ENCODE measurements around the gene CCDC134.

Gene CCDC134

GRCh38 chr22:41787331-41787730, 13.1 kb upstream of the CCDC134 start:
- no peak for DNase-seq (ENCODE audit: low read depth)

- no peak for DNase-seq (ENCODE audit: low read depth)
These were observed 6.6 kb upstream of the CCDC134 start for GRCh38 chr22:41793871-41794270.

- no peak for DNase-seq (ENCODE audit: low read depth)
These were observed 1.7 kb upstream of the CCDC134 start for GRCh38 chr22:41798736-41799135.

GRCh38 chr22:41799486-41800347, 762 bp upstream of the CCDC134 start:
- DNase-seq (ENCODE audit: low read depth): no peak

GRCh38 chr22:41801147-41801819, 804 bp downstream of the CCDC134 start:
- DNase-seq (ENCODE audit: low read depth): no peak

- no peak for DNase-seq (ENCODE audit: low read depth)
These were observed 1.4 kb downstream of the CCDC134 start for GRCh38 chr22:41801886-41802285.

GRCh38 chr22:41805639-41806038, 5.2 kb downstream of the CCDC134 start:
- no peak for DNase-seq (ENCODE audit: low read depth)

GRCh38 chr22:41808400-41808799, 7.9 kb downstream of the CCDC134 start:
- DNase-seq (ENCODE audit: low read depth): no peak

- DNase-seq (ENCODE audit: low read depth): no peak
These were observed 9.5 kb downstream of the CCDC134 start for GRCh38 chr22:41810022-41810421.

- DNase-seq (ENCODE audit: low read depth): no peak
These were observed 12.5 kb downstream of the CCDC134 start for GRCh38 chr22:41812805-41813545.

GRCh38 chr22:41813726-41814410, 13.4 kb downstream of the CCDC134 start:
- DNase-seq (ENCODE audit: low read depth): no peak

GRCh38 chr22:41815716-41816115, 15.2 kb downstream of the CCDC134 start:
- DNase-seq (ENCODE audit: low read depth): no peak

- DNase-seq (ENCODE audit: low read depth): no peak
These were observed 15.8 kb downstream of the CCDC134 start for GRCh38 chr22:41816241-41816640.

- DNase-seq (ENCODE audit: low read depth): no peak
These were observed 16.4 kb downstream of the CCDC134 start for GRCh38 chr22:41816871-41817270.

GRCh38 chr22:41818011-41818410, 17.5 kb downstream of the CCDC134 start:
- no peak for DNase-seq (ENCODE audit: low read depth)

- no peak for DNase-seq (ENCODE audit: low read depth)
These were observed 18.1 kb downstream of the CCDC134 start for GRCh38 chr22:41818596-41818995.

- no peak for DNase-seq (ENCODE audit: low read depth)
These were observed 18.8 kb downstream of the CCDC134 start for GRCh38 chr22:41819257-41819656.

- no peak for DNase-seq (ENCODE audit: low read depth)
These were observed 20.0 kb downstream of the CCDC134 start for GRCh38 chr22:41820447-41820846.

- DNase-seq (ENCODE audit: low read depth): no peak
These were observed 21.2 kb downstream of the CCDC134 start for GRCh38 chr22:41821471-41822316.

GRCh38 chr22:41822317-41823057, 22.0 kb downstream of the CCDC134 start:
- no peak for DNase-seq (ENCODE audit: low read depth)

All from stimulated activated CD8-positive, alpha-beta memory T cell treated with anti-CD3 and anti-CD28 coated beads, Interleukin-4, amount 100 ng/mL, for 24 hours (primary cell).